Mesothelial cell of epicardium (in vitro differentiated cells): ENCODE results near the gene ERCC6L2. TPM values are rescaled to one million over a fixed set of nuclear protein-coding genes. Genes with fewer than 3 reads are reported as not detected.

Source experiments
- DNase-seq, 2 experiments: peaks; one replicate each; pipeline ENCODE4 v3.0.0; 2021; ENCODE audit warnings: low spot score in 2 of 2; ENCODE audit not compliant: unreplicated experiment in 2 of 2
- H3K27ac Mint-ChIP-seq: 2 replicates; pipeline ENCODE4 v1.8.0; 2021; ENCODE audit warnings: mixed read lengths
- H3K27me3 Mint-ChIP-seq: 2 replicates; pipeline ENCODE4 v1.8.0; 2021; ENCODE audit warnings: low read depth, mixed read lengths
- H3K36me3 Mint-ChIP-seq: 2 replicates; pipeline ENCODE4 v1.8.0; 2021; ENCODE audit warnings: mixed read lengths
- H3K4me1 Mint-ChIP-seq: 2 replicates; pipeline ENCODE4 v1.8.0; 2021; ENCODE audit warnings: mixed read lengths
- H3K4me3 Mint-ChIP-seq: 2 replicates; pipeline ENCODE4 v1.8.0; 2021; ENCODE audit warnings: mild to moderate bottlenecking, moderate library complexity, mixed read lengths
- H3K9me3 Mint-ChIP-seq: 2 replicates; pipeline ENCODE4 v1.8.0; 2021; ENCODE audit warnings: mixed read lengths
- CTCF ChIP-seq: fragments of 200-600 bp; sonication (generic); IDR thresholded peaks from one replicate; pipeline ENCODE4 v1.5.0; 2021; ENCODE audit warnings: antibody characterized with exemption; ENCODE audit not compliant: unreplicated experiment
- total RNA-seq: library from RNA; stranded (reverse); gene quantifications from 3 replicates; pipeline ENCODE4 v1.2.1, GENCODE V29; 2021

Gene ERCC6L2
- total RNA-seq, 1 donor from 2014 or later, result 63.1 TPM

DNA sequence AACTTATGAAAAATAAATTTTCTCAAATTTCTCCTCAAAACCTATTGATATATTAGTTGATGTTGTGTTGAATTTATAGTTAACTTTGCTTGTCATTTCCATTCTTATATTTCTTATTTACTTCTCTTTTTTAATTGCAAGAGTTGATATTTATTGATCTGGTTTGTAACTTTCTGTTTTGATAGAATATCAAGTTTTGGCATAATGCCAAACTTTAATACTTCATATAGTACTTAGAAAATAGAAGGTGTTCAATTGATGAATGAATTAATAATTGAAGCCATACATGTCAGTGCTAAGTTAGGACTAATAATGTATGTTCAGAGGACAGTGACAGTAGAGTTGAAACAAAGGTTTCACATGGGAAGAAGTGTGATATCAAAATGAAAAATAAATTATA is 27.9 kb downstream of the ERCC6L2 start:
- DNase-seq, result no peak
- H3K9me3 Mint-ChIP-seq, result no peaks in the 10 kb centered on the region
- no peaks in the 10 kb centered on the region for H3K27me3 Mint-ChIP-seq
- H3K27ac Mint-ChIP-seq, result no peak overlapping the region
- H3K36me3 Mint-ChIP-seq, result peaks cover 2% of the 10 kb centered on the region
- TF ChIP-seq CTCF, result no peak
- H3K4me1 Mint-ChIP-seq, result no peaks in the 10 kb centered on the region
- no peak overlapping the region for H3K4me3 Mint-ChIP-seq

- TF ChIP-seq CTCF, result no peak
- H3K4me1 Mint-ChIP-seq, result no peaks in the 10 kb centered on the region
- H3K9me3 Mint-ChIP-seq, result no peaks in the 10 kb centered on the region
- no peak overlapping the region for H3K4me3 Mint-ChIP-seq
- no peaks in the 10 kb centered on the region for H3K27me3 Mint-ChIP-seq
- H3K36me3 Mint-ChIP-seq, result peaks cover 3% of the 10 kb centered on the region
- no peak overlapping the region for H3K27ac Mint-ChIP-seq
- DNase-seq, result no peak
Observed at GRCh38 chr9:95907794-95908193, 32.3 kb downstream of the ERCC6L2 start.

GRCh38 chr9:95910023-95910707 is 34.7 kb downstream of the ERCC6L2 start:
- no peak for TF ChIP-seq CTCF
- H3K4me3 Mint-ChIP-seq, result no peak overlapping the region
- H3K36me3 Mint-ChIP-seq, result peaks cover 9% of the 10 kb centered on the region
- no peaks in the 10 kb centered on the region for H3K4me1 Mint-ChIP-seq
- no peak overlapping the region for H3K27ac Mint-ChIP-seq
- no peaks in the 10 kb centered on the region for H3K27me3 Mint-ChIP-seq
- DNase-seq, result no peak
- no peaks in the 10 kb centered on the region for H3K9me3 Mint-ChIP-seq

DNA sequence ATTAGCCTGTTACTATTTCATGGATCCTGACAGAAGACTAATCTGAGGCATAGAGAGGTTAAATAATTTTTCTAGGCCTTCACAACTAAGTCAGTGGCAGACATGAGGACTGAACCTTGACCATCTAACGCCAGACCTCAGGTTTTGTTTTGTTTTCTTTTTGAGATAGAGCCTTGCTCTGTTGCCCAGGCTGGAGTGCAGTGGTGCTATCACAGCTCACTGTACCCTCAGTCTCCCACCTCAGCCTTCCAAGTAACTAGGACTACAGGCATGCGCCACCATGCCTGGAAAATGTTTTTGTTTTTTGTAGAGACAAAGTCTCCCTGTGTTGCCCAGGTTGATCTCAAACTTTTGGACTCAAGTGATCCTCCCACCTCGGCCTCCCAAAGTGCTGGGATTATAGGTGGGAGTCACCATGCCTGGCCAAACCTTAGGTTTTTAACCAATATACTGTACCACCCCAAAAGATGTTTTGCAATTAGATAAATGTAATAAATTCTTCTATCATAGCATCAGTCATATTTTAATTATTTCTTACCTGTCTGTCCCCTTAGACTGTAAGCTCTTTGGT is 35.4 kb downstream of the ERCC6L2 start:
- Mint-ChIP-seq H3K36me3 (peaks cover 12% of the 10 kb centered on the region), H3K9me3 (no peaks in the 10 kb centered on the region), H3K4me3 (no peak overlapping the region), H3K4me1 (no peaks in the 10 kb centered on the region), H3K27me3 (no peaks in the 10 kb centered on the region), H3K27ac (no peak overlapping the region)
- no peak for DNase-seq
- TF ChIP-seq CTCF, result no peak

DNA sequence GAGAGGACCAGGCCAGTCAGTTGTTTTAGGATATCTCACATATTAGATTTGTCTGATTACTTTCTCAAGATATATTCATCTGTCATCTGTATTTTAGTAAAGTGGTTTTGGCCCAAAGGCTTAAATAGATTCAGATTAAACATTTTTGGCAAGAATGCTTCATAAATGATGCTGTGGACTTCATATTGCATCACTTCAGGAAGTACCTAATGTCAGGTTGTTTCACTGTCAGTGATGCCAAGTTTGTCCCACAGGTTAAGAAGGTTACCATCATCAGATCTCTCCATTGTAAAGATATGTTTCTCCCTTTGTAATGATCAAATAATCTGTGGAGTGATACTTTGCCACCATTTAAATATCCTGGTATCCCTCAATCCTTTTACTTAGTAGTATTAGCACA is 37.3 kb downstream of the ERCC6L2 start:
- Mint-ChIP-seq H3K27me3 (no peaks in the 10 kb centered on the region), H3K4me1 (no peaks in the 10 kb centered on the region), H3K36me3 (peaks cover 22% of the 10 kb centered on the region), H3K27ac (no peak overlapping the region), H3K4me3 (no peak overlapping the region), H3K9me3 (no peaks in the 10 kb centered on the region)
- no peak for DNase-seq
- TF ChIP-seq CTCF, result no peak

DNA sequence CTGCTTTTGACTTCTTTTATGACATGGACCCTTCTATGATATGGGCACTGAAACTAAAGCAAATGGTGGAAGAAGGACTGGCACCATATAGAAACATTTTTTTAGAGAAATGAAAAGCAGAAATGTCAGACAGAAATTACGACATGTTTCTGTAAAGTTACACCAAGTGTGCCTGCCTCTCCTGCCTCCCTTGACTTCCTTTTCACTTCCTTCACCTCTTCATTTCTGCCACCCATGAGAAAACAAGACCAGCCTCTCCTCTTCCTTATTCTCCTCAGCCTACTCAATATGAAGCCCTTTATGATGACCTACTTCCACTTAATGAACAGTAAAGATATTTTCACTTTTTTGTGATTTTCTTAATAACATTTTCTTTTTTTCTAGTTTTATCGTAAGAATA is 44.5 kb downstream of the ERCC6L2 start:
- no peak for TF ChIP-seq CTCF
- no peak overlapping the region for H3K4me3 Mint-ChIP-seq
- peaks cover 4% of the 10 kb centered on the region for H3K9me3 Mint-ChIP-seq
- peaks cover 5% of the 10 kb centered on the region for H3K4me1 Mint-ChIP-seq
- H3K27me3 Mint-ChIP-seq, result no peaks in the 10 kb centered on the region
- no peak overlapping the region for H3K27ac Mint-ChIP-seq
- DNase-seq, result no peak
- peaks cover 47% of the 10 kb centered on the region for H3K36me3 Mint-ChIP-seq
